GM12878 (cell line): ENCODE results near the gene AKAP13.

Experiments
- CHD2 ChIP-seq: IDR thresholded peaks from 2 replicates; pipeline ENCODE4 v1.6.1; 2011; ENCODE audit warnings: low read depth, low read length, improper control_type of control experiment, borderline replicate concordance
- NKRF ChIP-seq: fragments of 450-650 bp; conservative IDR thresholded peaks from 2 replicates; pipeline ENCODE4 v1.6.1; 2017; ENCODE audit warnings: mild to moderate bottlenecking, moderate library complexity
- RAD21 ChIP-seq: IDR thresholded peaks from 2 replicates; pipeline ENCODE4 v1.6.1; 2011; ENCODE audit warnings: mild to moderate bottlenecking, low read depth, low read length, moderate library complexity; ENCODE audit not compliant: insufficient read depth
- TCF7 ChIP-seq: IDR thresholded peaks from 2 replicates; pipeline ENCODE4 v1.6.1; 2014; ENCODE audit warnings: antibody characterized with exemption, borderline replicate concordance
- USF2 ChIP-seq: IDR thresholded peaks from 2 replicates; pipeline ENCODE4 v1.6.1; 2011; ENCODE audit warnings: low read depth, low read length, improper control_type of control experiment, borderline replicate concordance
- YY1 ChIP-seq: IDR thresholded peaks from 2 replicates; pipeline ENCODE4 v1.6.1; 2011; ENCODE audit warnings: low read depth, mild to moderate bottlenecking, low read length
- TF ChIP-seq, protein P1 (sequence below), 3 experiments: IDR thresholded peaks in 2 of 3; conservative IDR thresholded peaks in 1 of 3; 2 replicates each; pipeline ENCODE4 v1.5.1; 2011; ENCODE audit warnings: low read depth in 3 of 3, low read length in 3 of 3, mild to moderate bottlenecking in 3 of 3, control low read depth in 2 of 3, moderate library complexity in 2 of 3, inconsistent platforms in 1 of 3, mixed read lengths in 1 of 3; ENCODE audit not compliant: control insufficient read depth in 2 of 3, insufficient read depth in 1 of 3; ENCODE audit errors: extremely low read depth in 1 of 3

GRCh38 chr15:85792912-85793590 lies 412.6 kb downstream of the AKAP13 start:
- no peak for TF ChIP-seq CHD2
- TF ChIP-seq, protein P1, sequence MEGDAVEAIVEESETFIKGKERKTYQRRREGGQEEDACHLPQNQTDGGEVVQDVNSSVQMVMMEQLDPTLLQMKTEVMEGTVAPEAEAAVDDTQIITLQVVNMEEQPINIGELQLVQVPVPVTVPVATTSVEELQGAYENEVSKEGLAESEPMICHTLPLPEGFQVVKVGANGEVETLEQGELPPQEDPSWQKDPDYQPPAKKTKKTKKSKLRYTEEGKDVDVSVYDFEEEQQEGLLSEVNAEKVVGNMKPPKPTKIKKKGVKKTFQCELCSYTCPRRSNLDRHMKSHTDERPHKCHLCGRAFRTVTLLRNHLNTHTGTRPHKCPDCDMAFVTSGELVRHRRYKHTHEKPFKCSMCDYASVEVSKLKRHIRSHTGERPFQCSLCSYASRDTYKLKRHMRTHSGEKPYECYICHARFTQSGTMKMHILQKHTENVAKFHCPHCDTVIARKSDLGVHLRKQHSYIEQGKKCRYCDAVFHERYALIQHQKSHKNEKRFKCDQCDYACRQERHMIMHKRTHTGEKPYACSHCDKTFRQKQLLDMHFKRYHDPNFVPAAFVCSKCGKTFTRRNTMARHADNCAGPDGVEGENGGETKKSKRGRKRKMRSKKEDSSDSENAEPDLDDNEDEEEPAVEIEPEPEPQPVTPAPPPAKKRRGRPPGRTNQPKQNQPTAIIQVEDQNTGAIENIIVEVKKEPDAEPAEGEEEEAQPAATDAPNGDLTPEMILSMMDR (IDR thresholded peaks at IDR 0.05 in 2 of 3, conservative IDR thresholded peaks at IDR 0.05 in 1 of 3; ENCODE audit: control insufficient read depth in 2 of 3, extremely low read depth in 1 of 3, insufficient read depth in 1 of 3, low read depth in 3 of 3, low read length in 3 of 3), result no peak
- TF ChIP-seq NKRF, result no peak
- TF ChIP-seq TCF7, result no peak
- no peak for TF ChIP-seq USF2
- no peak for TF ChIP-seq RAD21
- TF ChIP-seq YY1, result no peak
